GM12892 (cell line): ENCODE data around the gene IL21R.

Experiments
- POLR2A ChIP-seq: IDR thresholded peaks from 2 replicates; pipeline ENCODE4 v1.6.1; 2011; ENCODE audit warnings: low read depth, low read length, control low read depth
- POLR2AphosphoS5 ChIP-seq: IDR thresholded peaks from 2 replicates; pipeline ENCODE4 v1.6.1; 2011; ENCODE audit warnings: low read depth, low read length, control low read depth

DNA sequence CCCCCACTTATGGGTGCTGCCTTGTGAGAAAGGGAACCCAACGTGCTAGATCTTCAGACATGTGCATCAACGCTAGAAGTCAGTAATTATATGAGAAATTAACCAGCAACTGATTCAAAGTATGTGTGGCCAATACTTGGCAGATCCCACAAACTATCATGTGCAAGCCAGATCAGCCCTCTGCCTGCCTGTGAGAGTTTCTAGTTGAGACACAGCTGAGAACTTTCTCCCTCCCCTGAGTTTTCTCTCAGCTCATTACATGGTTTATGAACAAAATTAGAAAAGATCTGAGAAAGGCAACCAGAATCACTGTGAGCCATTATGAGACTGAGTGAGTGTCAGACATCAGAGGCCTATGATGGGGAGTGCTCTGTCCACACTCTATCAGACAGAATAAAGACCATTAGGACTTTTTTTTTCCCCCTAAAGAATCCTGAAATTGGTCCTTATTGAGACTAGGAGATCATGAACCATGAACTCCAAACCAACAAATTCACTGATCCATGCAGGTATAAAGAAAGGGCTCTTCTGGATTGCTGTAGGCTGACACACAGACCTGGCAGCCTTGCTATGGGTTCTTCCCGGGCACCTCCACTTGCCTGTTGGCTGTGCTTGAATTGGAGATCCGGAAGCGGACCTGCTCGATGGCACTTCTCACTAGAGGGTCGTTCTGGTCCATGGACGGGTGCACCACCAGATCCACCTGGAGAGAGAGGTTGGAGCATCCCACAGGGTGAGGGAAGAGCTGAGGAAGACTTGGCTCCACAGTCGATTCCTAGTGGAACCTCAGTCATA lies 96.3 kb downstream of the IL21R start:
- no peak for TF ChIP-seq POLR2AphosphoS5
- no peak for TF ChIP-seq POLR2A
